ENCODE data around the gene IFNW1. TPM values are rescaled to one million over a fixed set of nuclear protein-coding genes. Genes with fewer than 3 reads are reported as not detected.

The IFNW1 gene
- polyA plus RNA-seq, 12 donors: not detected

- peak; percentile 72 for DNase-seq
Measured at GRCh38 chr9:21110708-21111576, 30.7 kb downstream of the IFNW1 start.

- no peak for DNase-seq
Measured at GRCh38 chr9:21104787-21105186, 36.8 kb downstream of the IFNW1 start.

GRCh38 chr9:21102305-21102704, 39.3 kb downstream of the IFNW1 start:
- no peak for DNase-seq

- DNase-seq: no peak
Measured at GRCh38 chr9:21097817-21098216, 43.8 kb downstream of the IFNW1 start.

GRCh38 chr9:21096901-21097255, 44.8 kb downstream of the IFNW1 start:
- no peak for DNase-seq

GRCh38 chr9:21096172-21096900, 45.3 kb downstream of the IFNW1 start:
- DNase-seq: no peak

- DNase-seq: no peak
Measured at GRCh38 chr9:21095561-21095960, 46.1 kb downstream of the IFNW1 start.

Other genes starting within 250 kb of the IFNW1 start
- gene HACD4, start 110.2 kb downstream of the IFNW1 start, polyA plus RNA-seq (ENCODE audit: insufficient read length in 12 of 12): 1 to 10 TPM in 11 of 12 donors, not detected in 1; 1.0 to 6.7 (median 1.5) TPM
- gene IFNB1, start 63.9 kb downstream of the IFNW1 start, polyA plus RNA-seq (ENCODE audit: insufficient read length in 12 of 12): not detected
- not detected for gene IFNA21, start 24.8 kb upstream of the IFNW1 start, polyA plus RNA-seq (ENCODE audit: insufficient read length in 12 of 12)
- not detected for gene IFNA4, start 45.8 kb upstream of the IFNW1 start, polyA plus RNA-seq (ENCODE audit: insufficient read length in 12 of 12)
- gene IFNA7, start 60.4 kb upstream of the IFNW1 start, polyA plus RNA-seq (ENCODE audit: insufficient read length in 12 of 12): not detected
- not detected for gene IFNA10, start 65.3 kb upstream of the IFNW1 start, polyA plus RNA-seq (ENCODE audit: insufficient read length in 12 of 12)
- gene IFNA16, start 75.5 kb upstream of the IFNW1 start, polyA plus RNA-seq (ENCODE audit: insufficient read length in 12 of 12): not detected
- not detected for gene IFNA17, start 86.4 kb upstream of the IFNW1 start, polyA plus RNA-seq (ENCODE audit: insufficient read length in 12 of 12)
- gene IFNA14, start 98.2 kb upstream of the IFNW1 start, polyA plus RNA-seq (ENCODE audit: insufficient read length in 12 of 12): not detected
- not detected for gene IFNA5, start 163.5 kb upstream of the IFNW1 start, polyA plus RNA-seq (ENCODE audit: insufficient read length in 12 of 12)
- 10 to 100 TPM in 11 of 12 donors, not detected in 1; 20.0 to 33.8 (median 24.1) TPM for gene KLHL9, start 193.6 kb upstream of the IFNW1 start, polyA plus RNA-seq (ENCODE audit: insufficient read length in 12 of 12)
- gene IFNA6, start 209.1 kb upstream of the IFNW1 start, polyA plus RNA-seq (ENCODE audit: insufficient read length in 12 of 12): not detected
- gene IFNA13, start 226.2 kb upstream of the IFNW1 start, polyA plus RNA-seq (ENCODE audit: insufficient read length in 12 of 12): not detected
- gene IFNA2, start 243.6 kb upstream of the IFNW1 start, polyA plus RNA-seq (ENCODE audit: insufficient read length in 12 of 12): not detected

Measured in muscle of arm (tissue), 12 donors.